Activated CD8-positive, alpha-beta memory T cell treated with anti-CD3 and anti-CD28 coated beads, Interleukin-2, amount 50 U/mL, for 24 hours (primary cell): Measurements from ENCODE around the gene POU3F1.

Experiments
- DNase-seq: peaks from one replicate; pipeline ENCODE4 v3.0.0-alpha.2; 2020; ENCODE audit errors: extremely low read depth

The POU3F1 gene

GRCh38 chr1:38073534-38074301 is 27.1 kb upstream of the POU3F1 start:
- no peak for DNase-seq

GRCh38 chr1:38072858-38073257 is 26.3 kb upstream of the POU3F1 start:
- DNase-seq = no peak

GRCh38 chr1:38071312-38072256 is 25.0 kb upstream of the POU3F1 start:
- DNase-seq = no peak

- DNase-seq = no peak
These were observed 22.4 kb upstream of the POU3F1 start for GRCh38 chr1:38068980-38069340.

GRCh38 chr1:38068220-38068979 is 21.8 kb upstream of the POU3F1 start:
- DNase-seq = no peak

- no peak for DNase-seq
These were observed 17.8 kb upstream of the POU3F1 start for GRCh38 chr1:38064197-38064903.

- DNase-seq = no peak
These were observed 17.0 kb upstream of the POU3F1 start for GRCh38 chr1:38063616-38064015.

GRCh38 chr1:38062361-38063288 is 16.0 kb upstream of the POU3F1 start:
- DNase-seq = no peak

- DNase-seq = no peak
These were observed 15.3 kb upstream of the POU3F1 start for GRCh38 chr1:38061883-38062328.

GRCh38 chr1:38061290-38061689 is 14.7 kb upstream of the POU3F1 start:
- DNase-seq = no peak

- DNase-seq = no peak
These were observed 13.9 kb upstream of the POU3F1 start for GRCh38 chr1:38060498-38060897.

GRCh38 chr1:38059635-38060250 is 13.2 kb upstream of the POU3F1 start:
- no peak for DNase-seq

- DNase-seq = no peak
These were observed 9.4 kb upstream of the POU3F1 start for GRCh38 chr1:38055965-38056364.

GRCh38 chr1:38055398-38055797 is 8.8 kb upstream of the POU3F1 start:
- no peak for DNase-seq

- DNase-seq = no peak
These were observed 7.0 kb upstream of the POU3F1 start for GRCh38 chr1:38053416-38054091.

GRCh38 chr1:38052750-38053415 is 6.3 kb upstream of the POU3F1 start:
- DNase-seq = no peak

GRCh38 chr1:38051079-38051543 is 4.5 kb upstream of the POU3F1 start:
- no peak for DNase-seq

- no peak for DNase-seq
These were observed 3.9 kb upstream of the POU3F1 start for GRCh38 chr1:38050397-38051078.
